ENCODE data around the gene PLCL1.
"Not testable (repeated sequence)": the region's sequence is repeated elsewhere in the genome, so short reads cannot be mapped to it uniquely, and the experiment has no call there.

The PLCL1 gene

GRCh38 chr2:198196556-198196955, 392.2 kb downstream of the PLCL1 start:
- DNase-seq: not testable (repeated sequence)

All from activated CD4-positive, alpha-beta T cell treated with anti-CD3 and anti-CD28 coated beads, Interleukin-10, Interleukin-2, amounts not matched to agents 100 ng/mL and 50 ng/mL, durations not matched to agents 16 hours and 8 hours (primary cell).